Large intestine (tissue), 3 donors: ENCODE results near the gene PDIA4. TPM values are rescaled to one million over a fixed set of nuclear protein-coding genes. Genes with fewer than 3 reads are reported as not detected.
A peak's percentile ranks its signal among the peaks of the same experiment; 100 is the strongest.
"Not testable (repeated sequence)": the region's sequence is repeated elsewhere in the genome, so short reads cannot be mapped to it uniquely, and the experiment has no call there.

ENCODE experiments used
- DNase-seq, 2 donors: peaks; one replicate each; pipeline versions ENCODE4 v3.0.0 to v3.0.0-alpha.2; 2013
- H3K27ac ChIP-seq: one replicate; pipeline ENCODE4 v1.5.1; 2013; ENCODE audit warnings: low read length
- H3K27me3 ChIP-seq: 2 replicates; pipeline ENCODE4 v1.6.1; 2013; ENCODE audit warnings: low read length; ENCODE audit not compliant: control insufficient read depth, insufficient read depth
- H3K36me3 ChIP-seq: 2 replicates; pipeline ENCODE4 v1.6.1; 2013; ENCODE audit warnings: low read length; ENCODE audit not compliant: control insufficient read depth, insufficient read depth
- H3K4me1 ChIP-seq: one replicate; pipeline ENCODE4 v1.6.1; 2013; ENCODE audit warnings: low read length; ENCODE audit not compliant: control insufficient read depth, insufficient read depth
- H3K4me3 ChIP-seq: one replicate; pipeline ENCODE4 v1.5.1; 2013; ENCODE audit warnings: low read length
- H3K9me3 ChIP-seq: one replicate; pipeline ENCODE4 v1.6.1; 2013; ENCODE audit warnings: mild to moderate bottlenecking, low read depth, low read length, moderate library complexity; ENCODE audit not compliant: control insufficient read depth
- WGBS: methylation state at CpG from one replicate; pipeline ENCODE4 v1.1.5; 2013; ENCODE audit warnings: low lambda C conversion rate; ENCODE audit not compliant: insufficient coverage; 5-methylcytosine and 5-hydroxymethylcytosine counted together
- polyA plus RNA-seq: library from polyadenylated mRNA; unstranded; fragments of 120-200 nt; gene quantifications from one replicate; pipeline ENCODE4 v1.2.1, GENCODE V29; 2013

The PDIA4 gene
- polyA plus RNA-seq, 1 donor, result 134 TPM

GRCh38 chr7:149067869-149068268, 39.6 kb upstream of the PDIA4 start:
- WGBS, result no CpG with 5 or more reads among the region's 4 CpGs
- peak in 1 of 2 donors; percentile 23 for DNase-seq
- no peak overlapping the region for H3K4me3 ChIP-seq

GRCh38 chr7:149063476-149063875, 35.2 kb upstream of the PDIA4 start:
- H3K36me3 ChIP-seq, result no peaks in the 10 kb centered on the region
- no peak for DNase-seq
- H3K4me1 ChIP-seq, result no peaks in the 10 kb centered on the region
- H3K9me3 ChIP-seq, result no peaks in the 10 kb centered on the region
- no peak overlapping the region for H3K27ac ChIP-seq
- no peaks in the 10 kb centered on the region for H3K27me3 ChIP-seq
- no peak overlapping the region for H3K4me3 ChIP-seq

More at GRCh38 chr7:149067869-149068268, 39.6 kb upstream of the PDIA4 start:
- Histone ChIP-seq H3K27me3 (no peaks in the 10 kb centered on the region), H3K27ac (no peak overlapping the region), H3K36me3 (peaks cover 32% of the 10 kb centered on the region), H3K4me1 (no peaks in the 10 kb centered on the region), H3K9me3 (peaks cover 10% of the 10 kb centered on the region)

- H3K27ac ChIP-seq, H3K4me3 ChIP-seq, H3K36me3 ChIP-seq, DNase-seq, H3K4me1 ChIP-seq, H3K27me3 ChIP-seq, H3K9me3 ChIP-seq: not testable (repeated sequence)
- WGBS, result no CpG with 5 or more reads among the region's 10 CpGs
These were observed 34.1 kb upstream of the PDIA4 start for GRCh38 chr7:149062217-149062899.

GRCh38 chr7:149060156-149060555, 31.9 kb upstream of the PDIA4 start:
- no peaks in the 10 kb centered on the region for H3K4me1 ChIP-seq
- H3K27ac ChIP-seq, result no peak overlapping the region
- no peak overlapping the region for H3K4me3 ChIP-seq
- no peak for DNase-seq
- no CpG with 5 or more reads among the region's 1 CpG for WGBS
- no peaks in the 10 kb centered on the region for H3K27me3 ChIP-seq
- no peaks in the 10 kb centered on the region for H3K9me3 ChIP-seq
- H3K36me3 ChIP-seq, result no peaks in the 10 kb centered on the region

GRCh38 chr7:149053885-149054284, 25.6 kb upstream of the PDIA4 start:
- Histone ChIP-seq H3K27ac (no peak overlapping the region), H3K4me3 (no peak overlapping the region), H3K9me3 (no peaks in the 10 kb centered on the region), H3K27me3 (no peaks in the 10 kb centered on the region), H3K4me1 (no peaks in the 10 kb centered on the region), H3K36me3 (no peaks in the 10 kb centered on the region)
- WGBS, result no CpG with 5 or more reads among the region's 8 CpGs
- DNase-seq, result no peak

GRCh38 chr7:149053384-149053783, 25.1 kb upstream of the PDIA4 start:
- WGBS, result no CpG with 5 or more reads among the region's 1 CpG
- no peaks in the 10 kb centered on the region for H3K36me3 ChIP-seq
- H3K9me3 ChIP-seq, result no peaks in the 10 kb centered on the region
- H3K27ac ChIP-seq, result no peak overlapping the region
- H3K4me1 ChIP-seq, result no peaks in the 10 kb centered on the region
- H3K4me3 ChIP-seq, result no peak overlapping the region
- DNase-seq, result no peak
- no peaks in the 10 kb centered on the region for H3K27me3 ChIP-seq

- no CpG with 5 or more reads among the region's 3 CpGs for WGBS
- Histone ChIP-seq H3K4me3 (no peak overlapping the region), H3K9me3 (no peaks in the 10 kb centered on the region), H3K27me3 (no peaks in the 10 kb centered on the region), H3K4me1 (no peaks in the 10 kb centered on the region), H3K27ac (no peak overlapping the region), H3K36me3 (no peaks in the 10 kb centered on the region)
- no peak for DNase-seq
These were observed 22.6 kb upstream of the PDIA4 start for GRCh38 chr7:149050941-149051340.

GRCh38 chr7:149048805-149049204, 20.5 kb upstream of the PDIA4 start:
- Histone ChIP-seq H3K27ac (no peak overlapping the region), H3K9me3 (no peaks in the 10 kb centered on the region), H3K27me3 (no peaks in the 10 kb centered on the region), H3K4me3 (no peak overlapping the region), H3K4me1 (no peaks in the 10 kb centered on the region), H3K36me3 (no peaks in the 10 kb centered on the region)
- 60% methylated on average over 1 of the region's 3 CpGs for WGBS
- DNase-seq, result no peak

- H3K4me3 ChIP-seq, result no peak overlapping the region
- no peaks in the 10 kb centered on the region for H3K4me1 ChIP-seq
- H3K9me3 ChIP-seq, result no peaks in the 10 kb centered on the region
- no CpG with 5 or more reads among the region's 2 CpGs for WGBS
- H3K27ac ChIP-seq, result no peak overlapping the region
- no peaks in the 10 kb centered on the region for H3K36me3 ChIP-seq
- no peak for DNase-seq
- no peaks in the 10 kb centered on the region for H3K27me3 ChIP-seq
These were observed 18.1 kb upstream of the PDIA4 start for GRCh38 chr7:149046416-149046815.

- H3K4me1 ChIP-seq, result no peaks in the 10 kb centered on the region
- H3K27me3 ChIP-seq, result no peaks in the 10 kb centered on the region
- H3K27ac ChIP-seq, result no peak overlapping the region
- H3K9me3 ChIP-seq, result peaks cover under 1% of the 10 kb centered on the region
- no peak for DNase-seq
- no CpG with 5 or more reads among the region's 8 CpGs for WGBS
- H3K4me3 ChIP-seq, result no peak overlapping the region
- H3K36me3 ChIP-seq, result no peaks in the 10 kb centered on the region
These were observed 15.6 kb upstream of the PDIA4 start for GRCh38 chr7:149043936-149044335.

- Histone ChIP-seq H3K4me1 (no peaks in the 10 kb centered on the region), H3K36me3 (no peaks in the 10 kb centered on the region), H3K4me3 (no peak overlapping the region), H3K27ac (no peak overlapping the region), H3K9me3 (peaks cover 5% of the 10 kb centered on the region), H3K27me3 (no peaks in the 10 kb centered on the region)
- WGBS, result no CpG with 5 or more reads among the region's 5 CpGs
- DNase-seq, result no peak
These were observed 13.0 kb upstream of the PDIA4 start for GRCh38 chr7:149041350-149041749.
